Suprapubic skin (tissue), 4 donors: ENCODE results near the gene PRSS8.

ENCODE experiments used
- CTCF ChIP-seq, 2 donors: fragments of 200-600 bp in 1 of 2; fragments of 450-650 bp in 1 of 2; sonication (generic) in 1 of 2; IDR thresholded peaks; one replicate each; pipeline ENCODE4 v1.5.1; 2016 to 2019; ENCODE audit warnings: antibody characterized with exemption in 2 of 2, mild to moderate bottlenecking in 1 of 2, moderate library complexity in 1 of 2
- EP300 ChIP-seq: sonication (generic); formaldehyde crosslinking; IDR thresholded peaks from one replicate; pipeline ENCODE4 v1.6.1; 2017; ENCODE audit warnings: antibody characterized with exemption
- POLR2A ChIP-seq, 2 donors: fragments of 450-650 bp; IDR thresholded peaks; one replicate each; pipeline ENCODE4 v1.6.1; 2017; ENCODE audit warnings: antibody characterized with exemption in 2 of 2, mild to moderate bottlenecking in 2 of 2, moderate library complexity in 2 of 2
- POLR2AphosphoS5 ChIP-seq, 3 donors: sonication (generic); formaldehyde crosslinking; IDR thresholded peaks; one replicate each; pipeline ENCODE4 v1.6.1; 2017; ENCODE audit warnings: antibody characterized with exemption in 3 of 3

- no peak for TF ChIP-seq CTCF (IDR thresholded peaks at IDR 0.05)
- no peak for TF ChIP-seq POLR2AphosphoS5 (IDR thresholded peaks at IDR 0.05)
- no peak for TF ChIP-seq EP300
- TF ChIP-seq POLR2A (IDR thresholded peaks at IDR 0.05) = no peak
Measured at GRCh38 chr16:31149332-31149731, 13.8 kb upstream of the PRSS8 start.
